Stimulated activated CD4-positive, alpha-beta T cell treated with anti-CD3 and anti-CD28 coated beads, Interleukin-1b, Interleukin-23, amount 100 ng/mL, for 24 hours (primary cell): ENCODE results near the gene HS6ST2.

Experiments
- DNase-seq, 4 experiments: peaks; one replicate each; pipeline ENCODE4 v3.0.0-alpha.2; 2020; ENCODE audit warnings: low read depth in 4 of 4, low spot score in 1 of 4

The HS6ST2 gene

GRCh38 chrX:132807411-132808030 is 150.9 kb downstream of the HS6ST2 start:
- DNase-seq = no peak

GRCh38 chrX:132802033-132802432 is 156.4 kb downstream of the HS6ST2 start:
- no peak for DNase-seq

GRCh38 chrX:132795181-132795580 is 163.2 kb downstream of the HS6ST2 start:
- DNase-seq = no peak

GRCh38 chrX:132791714-132792113 is 166.7 kb downstream of the HS6ST2 start:
- no peak for DNase-seq

GRCh38 chrX:132790329-132790728 is 168.1 kb downstream of the HS6ST2 start:
- DNase-seq = no peak

GRCh38 chrX:132786217-132786616 is 172.2 kb downstream of the HS6ST2 start:
- DNase-seq = no peak

GRCh38 chrX:132778917-132779316 is 179.5 kb downstream of the HS6ST2 start:
- DNase-seq = no peak

- DNase-seq = no peak
These were observed 181.8 kb downstream of the HS6ST2 start for GRCh38 chrX:132776486-132777210.

- DNase-seq = no peak
These were observed 183.1 kb downstream of the HS6ST2 start for GRCh38 chrX:132775263-132775823.

GRCh38 chrX:132774010-132774714 is 184.3 kb downstream of the HS6ST2 start:
- DNase-seq = no peak

GRCh38 chrX:132769609-132770008 is 188.8 kb downstream of the HS6ST2 start:
- DNase-seq = no peak

- DNase-seq = no peak
These were observed 192.0 kb downstream of the HS6ST2 start for GRCh38 chrX:132766452-132766851.

GRCh38 chrX:132763528-132763927 is 194.9 kb downstream of the HS6ST2 start:
- DNase-seq = no peak

GRCh38 chrX:132758759-132759158 is 199.7 kb downstream of the HS6ST2 start:
- no peak for DNase-seq

- DNase-seq = no peak
These were observed 201.3 kb downstream of the HS6ST2 start for GRCh38 chrX:132757066-132757623.

- DNase-seq = no peak
These were observed 202.0 kb downstream of the HS6ST2 start for GRCh38 chrX:132756439-132756838.

GRCh38 chrX:132751063-132751690 is 207.3 kb downstream of the HS6ST2 start:
- DNase-seq = no peak

- no peak for DNase-seq
These were observed 207.9 kb downstream of the HS6ST2 start for GRCh38 chrX:132750331-132751062.

- no peak for DNase-seq
These were observed 209.0 kb downstream of the HS6ST2 start for GRCh38 chrX:132749406-132749805.

- DNase-seq = no peak
These were observed 209.5 kb downstream of the HS6ST2 start for GRCh38 chrX:132748909-132749308.
